ENCODE results near the gene ALOX5.

GRCh38 chr10:45378914-45379726 lies 5.1 kb downstream of the ALOX5 start:
- TF ChIP-seq, protein P1, sequence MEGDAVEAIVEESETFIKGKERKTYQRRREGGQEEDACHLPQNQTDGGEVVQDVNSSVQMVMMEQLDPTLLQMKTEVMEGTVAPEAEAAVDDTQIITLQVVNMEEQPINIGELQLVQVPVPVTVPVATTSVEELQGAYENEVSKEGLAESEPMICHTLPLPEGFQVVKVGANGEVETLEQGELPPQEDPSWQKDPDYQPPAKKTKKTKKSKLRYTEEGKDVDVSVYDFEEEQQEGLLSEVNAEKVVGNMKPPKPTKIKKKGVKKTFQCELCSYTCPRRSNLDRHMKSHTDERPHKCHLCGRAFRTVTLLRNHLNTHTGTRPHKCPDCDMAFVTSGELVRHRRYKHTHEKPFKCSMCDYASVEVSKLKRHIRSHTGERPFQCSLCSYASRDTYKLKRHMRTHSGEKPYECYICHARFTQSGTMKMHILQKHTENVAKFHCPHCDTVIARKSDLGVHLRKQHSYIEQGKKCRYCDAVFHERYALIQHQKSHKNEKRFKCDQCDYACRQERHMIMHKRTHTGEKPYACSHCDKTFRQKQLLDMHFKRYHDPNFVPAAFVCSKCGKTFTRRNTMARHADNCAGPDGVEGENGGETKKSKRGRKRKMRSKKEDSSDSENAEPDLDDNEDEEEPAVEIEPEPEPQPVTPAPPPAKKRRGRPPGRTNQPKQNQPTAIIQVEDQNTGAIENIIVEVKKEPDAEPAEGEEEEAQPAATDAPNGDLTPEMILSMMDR (IDR thresholded peaks at IDR 0.05), result no peak
- TF ChIP-seq POLR2A (IDR thresholded peaks at IDR 0.05), result no peak
